Pulmonary artery endothelial cell (primary cell): ENCODE results near the gene GHRH. TPM values are rescaled to one million over a fixed set of nuclear protein-coding genes. Genes with fewer than 3 reads are reported as not detected.

Source experiments
- DNase-seq: peaks from one replicate; pipeline ENCODE4 v3.0.0-alpha.2; 2011; ENCODE audit warnings: low read depth, low spot score
- total RNA-seq: library from RNA; depleted of rRNA; stranded (reverse); fragments of >200 nt; gene quantifications from 2 replicates; pipeline ENCODE4 v1.2.3, GENCODE V29; 2014

Gene GHRH
- total RNA-seq, 1 donor from 2014 or later, result not detected

DNA sequence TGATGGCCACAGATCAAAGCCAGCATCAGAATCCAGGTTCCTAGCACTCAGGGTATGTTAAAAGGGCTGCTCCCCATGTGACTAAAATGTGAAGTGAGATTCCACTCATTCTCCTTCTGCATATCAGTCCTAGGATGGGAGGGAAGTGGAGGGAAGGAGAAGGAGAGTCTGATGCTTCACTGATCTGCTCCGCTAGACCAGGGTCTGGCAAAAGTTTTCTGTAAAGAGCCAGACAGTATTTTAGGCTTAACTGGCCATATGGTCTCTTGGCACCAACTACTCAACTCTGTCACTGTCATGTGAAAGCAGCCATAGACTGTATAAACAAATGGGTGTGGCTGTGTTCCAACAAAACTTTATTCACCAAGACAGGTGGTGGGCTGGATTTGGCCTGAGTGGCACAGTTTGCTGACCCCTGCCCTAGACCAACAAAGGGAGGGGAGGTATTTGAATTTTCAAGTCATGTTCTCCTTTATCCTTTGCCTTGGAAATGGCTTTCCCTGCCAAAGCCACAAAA lies 22.6 kb downstream of the GHRH start:
- no peak for DNase-seq

DNA sequence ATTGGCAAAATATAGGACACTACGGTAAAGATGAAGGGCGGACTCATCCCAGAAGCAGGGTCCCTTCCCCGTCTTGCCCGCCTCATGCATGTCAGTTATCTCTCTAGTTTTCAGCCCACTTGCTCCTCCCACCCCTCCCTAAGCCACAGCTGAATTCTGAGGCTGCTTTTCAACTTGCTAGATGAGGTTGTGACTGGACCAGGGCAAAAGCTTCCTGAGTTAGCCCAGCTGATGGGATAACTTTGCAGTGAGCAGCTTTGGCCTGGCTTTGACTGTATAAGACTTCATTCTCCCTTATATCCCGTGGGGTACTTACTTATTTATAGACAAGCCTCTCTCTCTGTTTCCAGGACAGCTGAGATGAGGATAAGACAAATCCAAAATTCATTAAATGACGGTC lies 23.2 kb downstream of the GHRH start:
- DNase-seq, result no peak

GRCh38 chr20:37237656-37238055 lies 24.0 kb downstream of the GHRH start:
- DNase-seq, result no peak

- DNase-seq, result no peak
Measured at GRCh38 chr20:37236462-37236861, 25.2 kb downstream of the GHRH start.

DNA sequence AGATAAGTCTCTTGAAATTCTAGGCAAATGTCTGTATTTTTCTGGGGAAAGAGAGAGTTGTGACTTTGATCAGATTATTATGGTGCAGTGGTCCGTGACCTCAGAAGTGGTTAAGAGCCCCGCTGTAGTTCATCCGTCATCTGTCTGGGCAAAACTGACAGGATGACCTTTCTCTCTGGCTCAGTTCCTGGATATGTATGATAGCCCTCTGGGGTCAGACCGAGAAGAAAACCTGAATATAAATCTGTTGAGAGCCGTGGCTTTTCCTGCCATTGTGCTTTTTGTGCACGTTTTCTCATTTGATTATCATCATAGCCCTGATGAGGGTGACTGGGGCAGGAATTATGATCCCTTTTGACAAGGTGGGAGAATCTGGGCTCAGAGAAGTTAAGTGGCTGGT lies 26.5 kb downstream of the GHRH start:
- no peak for DNase-seq

GRCh38 chr20:37234254-37234581 lies 27.4 kb downstream of the GHRH start:
- DNase-seq, result no peak

DNA sequence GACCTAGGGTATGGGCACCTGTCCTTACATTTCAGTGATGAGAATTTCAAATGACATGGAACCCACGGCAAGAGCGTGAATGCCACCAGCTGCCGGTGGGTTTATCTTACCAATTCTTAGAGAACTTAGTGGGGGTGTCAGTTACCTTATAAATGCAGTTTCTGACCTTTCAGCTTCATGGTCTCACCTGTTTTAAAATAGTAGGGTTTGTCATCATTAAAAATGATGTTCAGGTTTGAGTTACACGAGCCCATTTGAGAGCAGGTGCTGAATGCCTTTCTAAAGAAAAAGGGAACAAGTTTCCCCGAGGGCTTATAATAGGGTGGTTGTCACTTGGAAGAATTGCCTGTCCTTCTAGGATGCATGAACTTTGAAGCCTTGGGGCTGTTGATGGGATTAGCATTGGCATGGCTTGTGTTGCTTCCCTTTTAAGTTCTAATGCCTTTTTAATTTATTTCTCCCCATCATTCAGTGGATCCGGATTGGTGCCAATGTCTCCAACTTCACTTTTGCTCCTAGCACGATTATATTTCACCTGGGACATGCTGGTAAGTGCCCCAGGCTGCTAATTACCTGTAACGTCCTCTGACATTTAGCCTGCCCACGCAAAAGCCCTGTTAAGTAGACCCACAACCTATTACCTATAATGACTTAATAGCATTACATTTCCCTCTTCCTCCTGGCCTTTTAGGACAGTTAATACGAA lies 27.9 kb downstream of the GHRH start:
- DNase-seq, result no peak

- DNase-seq, result no peak
Measured at GRCh38 chr20:37231947-37232630, 29.5 kb downstream of the GHRH start.

DNA sequence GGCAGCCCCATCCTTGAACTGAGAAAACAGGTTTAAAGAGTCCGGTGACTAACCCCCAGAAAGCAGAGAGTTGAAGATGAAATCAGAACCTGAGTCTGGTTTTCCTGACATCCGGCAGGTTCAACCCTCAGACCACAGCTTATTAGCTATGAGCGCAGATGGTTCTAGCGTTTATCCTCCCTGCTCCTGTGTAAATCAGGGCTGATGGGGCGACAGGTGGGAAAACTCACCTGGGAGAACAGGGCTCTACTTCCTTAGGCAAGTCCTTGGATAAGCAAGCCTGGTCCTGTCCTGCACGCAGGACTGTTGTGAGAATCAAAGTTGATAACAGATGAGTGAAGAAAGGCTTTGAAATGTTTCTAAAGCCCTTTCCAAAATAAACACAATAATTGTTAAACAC lies 31.4 kb downstream of the GHRH start:
- DNase-seq, result no peak

DNA sequence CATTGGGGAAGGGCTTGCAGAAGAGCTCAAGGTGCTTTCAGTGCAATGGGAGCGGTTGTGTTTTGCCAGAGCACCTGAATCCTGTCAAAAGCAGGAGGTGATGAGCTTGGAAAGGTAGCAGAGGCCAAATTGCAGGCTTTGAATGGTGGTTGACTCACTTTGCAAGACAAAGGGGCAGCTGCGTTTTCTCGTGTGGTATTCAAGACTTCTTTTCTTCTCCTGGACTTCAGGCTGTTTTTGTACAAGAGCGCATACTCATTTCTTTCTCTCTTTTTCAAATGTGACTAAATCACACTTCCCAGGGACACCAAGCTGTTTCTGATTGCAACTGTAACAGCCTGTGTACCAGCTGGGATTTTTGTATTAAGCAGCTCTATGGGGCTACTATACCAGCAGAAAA lies 32.3 kb downstream of the GHRH start:
- no peak for DNase-seq

DNA sequence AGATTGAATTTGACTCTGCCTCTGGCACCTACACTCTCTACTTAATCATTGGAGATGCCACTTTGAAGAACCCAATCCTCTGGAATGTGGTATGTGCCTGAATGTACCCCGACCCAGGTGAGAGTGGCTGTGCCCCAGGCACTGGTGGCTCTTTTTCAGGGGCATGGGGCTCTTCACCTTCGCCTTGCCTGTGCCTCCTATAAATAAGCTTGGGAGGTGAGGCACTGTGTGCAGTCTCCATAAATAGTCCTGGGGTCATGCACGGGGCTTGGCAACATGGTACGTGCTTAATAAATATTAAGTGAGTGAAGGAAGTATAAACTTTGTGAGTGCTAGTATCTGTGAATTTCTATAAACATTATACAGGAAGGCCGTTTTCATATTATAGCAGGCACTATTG lies 33.0 kb downstream of the GHRH start:
- DNase-seq, result no peak

DNA sequence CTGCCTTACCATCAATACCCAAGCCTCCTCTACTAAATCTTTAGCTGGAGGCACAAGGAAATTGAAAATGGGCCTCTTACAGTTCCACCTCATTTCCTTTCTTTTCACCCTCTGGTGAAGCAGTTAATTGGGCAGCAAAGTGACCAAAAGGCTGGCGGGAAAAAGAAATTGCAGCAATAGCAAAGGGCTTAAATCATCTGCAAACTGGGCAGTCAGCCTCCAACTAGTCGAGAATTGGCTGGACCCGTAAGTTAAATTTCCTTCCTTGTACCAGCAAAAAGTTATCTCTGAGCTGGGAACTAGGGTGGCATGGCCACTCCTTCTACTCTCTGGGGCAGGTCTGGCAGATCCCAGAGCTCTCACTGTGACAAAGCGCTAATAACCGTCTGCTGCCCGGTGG lies 33.5 kb downstream of the GHRH start:
- no peak for DNase-seq

DNA sequence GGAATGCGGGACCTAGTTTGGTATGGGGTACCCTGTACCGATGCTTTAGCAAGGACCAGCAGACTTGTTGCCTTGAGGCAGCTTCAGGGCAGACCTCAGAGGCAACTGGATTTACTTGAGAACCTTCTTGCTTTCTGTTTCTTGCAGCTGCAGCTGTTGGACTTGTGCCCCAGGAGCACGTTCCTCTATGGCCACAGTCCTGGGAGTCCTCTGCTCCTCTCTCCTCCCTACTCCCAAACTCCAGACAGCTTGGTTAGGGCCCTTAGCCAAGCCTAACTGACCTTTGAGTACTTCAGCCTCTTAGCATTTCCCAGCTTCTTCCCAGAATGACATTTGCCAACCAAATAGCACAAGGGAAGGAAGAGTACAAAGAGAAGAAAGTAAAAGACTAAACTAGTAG lies 34.7 kb downstream of the GHRH start:
- no peak for DNase-seq

DNA sequence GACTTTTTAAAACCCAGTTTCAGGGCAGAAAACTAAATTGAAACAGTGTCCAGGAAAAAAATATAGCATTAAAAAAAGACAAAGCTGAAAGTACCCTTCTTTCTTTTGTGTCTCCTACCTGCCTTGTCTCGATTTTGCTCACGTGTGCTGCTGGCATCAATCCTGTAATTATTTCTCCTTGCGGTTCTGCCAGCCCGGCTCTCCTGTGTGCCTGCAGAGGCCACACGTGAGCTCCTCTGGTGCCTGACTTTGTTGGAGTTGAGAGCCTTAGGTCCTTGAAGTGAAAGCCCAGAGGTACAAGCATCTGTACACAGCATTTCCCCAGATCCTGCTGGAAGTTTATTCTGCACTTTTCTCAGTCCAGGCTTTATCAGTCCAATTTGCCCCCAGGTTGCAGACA lies 36.5 kb downstream of the GHRH start:
- no peak for DNase-seq

- no peak for DNase-seq
Measured at GRCh38 chr20:37223053-37223452, 38.6 kb downstream of the GHRH start.

- DNase-seq, result no peak
Measured at GRCh38 chr20:37222086-37222485, 39.5 kb downstream of the GHRH start.

GRCh38 chr20:37220731-37221130 lies 40.9 kb downstream of the GHRH start:
- no peak for DNase-seq

DNA sequence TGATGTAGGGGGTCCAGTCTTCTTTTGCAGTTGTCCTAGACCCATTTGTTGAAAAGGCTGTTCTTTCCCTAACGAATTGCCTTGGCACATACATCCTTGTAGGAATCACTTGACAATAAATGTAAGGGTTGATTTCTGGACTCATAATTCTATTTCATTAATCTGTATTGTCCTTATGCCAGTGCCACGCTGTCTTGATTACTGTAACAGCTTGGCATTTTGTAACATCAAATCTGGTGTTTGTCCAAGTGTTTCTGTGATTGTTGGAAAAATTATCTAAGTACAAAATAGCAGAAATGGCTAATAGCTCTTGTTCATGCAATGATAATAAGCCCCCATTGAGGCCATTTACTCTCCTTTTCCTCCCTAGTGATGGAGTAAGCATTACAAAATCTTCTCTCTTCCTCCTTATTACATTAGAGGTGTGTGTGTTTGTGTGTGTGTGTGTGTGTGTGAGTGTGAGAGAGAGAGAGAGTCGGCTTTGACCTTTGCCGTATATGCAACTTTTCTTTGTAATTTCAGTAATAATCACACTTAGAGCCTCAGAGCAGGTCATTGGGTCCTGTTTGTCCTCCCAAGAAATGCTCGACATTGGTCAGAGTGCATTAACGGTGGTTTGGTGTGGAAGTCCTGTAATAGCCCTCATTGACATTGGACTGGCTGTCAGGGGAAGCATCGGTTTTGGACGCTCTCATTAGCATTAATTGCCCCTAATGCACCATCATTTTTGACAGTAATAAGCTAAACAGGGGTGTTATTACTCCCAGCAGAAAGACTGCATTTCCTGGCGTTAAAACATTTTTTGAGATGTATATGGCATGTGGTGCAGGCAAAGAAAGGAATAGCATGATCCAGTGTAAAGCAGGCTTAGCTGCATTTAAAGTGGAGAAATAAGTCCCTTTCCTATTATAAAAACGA lies 41.6 kb downstream of the GHRH start:
- DNase-seq, result no peak

GRCh38 chr20:37218976-37219375 lies 42.6 kb downstream of the GHRH start:
- DNase-seq, result no peak

- DNase-seq, result no peak
Measured at GRCh38 chr20:37218441-37218840, 43.2 kb downstream of the GHRH start.

- DNase-seq, result no peak
Measured at GRCh38 chr20:37209661-37210314, 51.8 kb downstream of the GHRH start.

DNA sequence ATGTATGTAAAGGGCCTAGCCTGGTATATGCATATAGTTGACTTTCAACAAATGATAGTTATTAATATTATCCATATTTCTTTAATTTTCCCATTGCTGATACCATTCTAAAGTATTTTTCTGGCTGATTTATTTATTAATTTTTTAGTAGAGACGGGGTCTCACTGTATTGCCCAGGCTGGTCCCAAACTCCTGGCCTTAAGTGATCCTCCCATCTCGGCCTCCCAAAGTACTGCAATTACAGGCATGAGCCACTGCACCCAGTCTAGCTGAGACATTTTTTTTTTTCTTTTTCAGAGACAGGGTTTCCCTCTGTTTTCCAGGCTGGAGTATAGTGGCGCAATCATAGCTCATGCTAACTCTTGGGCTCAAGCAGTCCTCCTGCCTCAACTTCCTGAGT lies 52.4 kb downstream of the GHRH start:
- no peak for DNase-seq
